Nephron progenitor cell (in vitro differentiated cells): ENCODE results near the gene NR2C1.
A peak's percentile ranks its signal among the peaks of the same experiment; 100 is the strongest.

Experiments
- DNase-seq: peaks from one replicate; pipeline ENCODE4 v3.0.0; 2021
- H3K27ac Mint-ChIP-seq: 2 replicates; pipeline ENCODE4 v1.8.0; 2021; ENCODE audit warnings: mild to moderate bottlenecking, moderate library complexity, mixed read lengths
- H3K27me3 Mint-ChIP-seq: 2 replicates; pipeline ENCODE4 v1.8.0; 2021; ENCODE audit warnings: mild to moderate bottlenecking, low read depth, mixed read lengths; ENCODE audit not compliant: poor library complexity
- H3K36me3 Mint-ChIP-seq: 2 replicates; pipeline ENCODE4 v1.8.0; 2021; ENCODE audit warnings: low read depth, mixed read lengths
- H3K4me1 Mint-ChIP-seq: 2 replicates; pipeline ENCODE4 v1.8.0; 2021; ENCODE audit warnings: mixed read lengths
- H3K4me3 Mint-ChIP-seq: 2 replicates; pipeline ENCODE4 v1.8.0; 2021; ENCODE audit warnings: mild to moderate bottlenecking, moderate library complexity, mixed read lengths
- H3K9me3 Mint-ChIP-seq: 2 replicates; pipeline ENCODE4 v1.8.0; 2021; ENCODE audit warnings: mild to moderate bottlenecking, moderate library complexity, mixed read lengths
- CTCF ChIP-seq: fragments of 200-600 bp; sonication (generic); IDR thresholded peaks from 2 replicates; pipeline ENCODE4 v1.5.0; 2021; ENCODE audit warnings: antibody characterized with exemption

NR2C1 gene

GRCh38 chr12:95059984-95060383 lies 13.4 kb downstream of the NR2C1 start:
- Mint-ChIP-seq H3K27ac (no peak overlapping the region), H3K27me3 (no peaks in the 10 kb centered on the region)
- no peak for TF ChIP-seq CTCF

GRCh38 chr12:95057424-95057823 lies 16.0 kb downstream of the NR2C1 start:
- no peaks in the 10 kb centered on the region for H3K27me3 Mint-ChIP-seq
- H3K36me3 Mint-ChIP-seq = peaks cover 42% of the 10 kb centered on the region

More at GRCh38 chr12:95059984-95060383, 13.4 kb downstream of the NR2C1 start:
- no peak for DNase-seq
- Mint-ChIP-seq H3K36me3 (peaks cover 56% of the 10 kb centered on the region), H3K4me1 (no peaks in the 10 kb centered on the region), H3K4me3 (no peak overlapping the region), H3K9me3 (no peaks in the 10 kb centered on the region)

DNA sequence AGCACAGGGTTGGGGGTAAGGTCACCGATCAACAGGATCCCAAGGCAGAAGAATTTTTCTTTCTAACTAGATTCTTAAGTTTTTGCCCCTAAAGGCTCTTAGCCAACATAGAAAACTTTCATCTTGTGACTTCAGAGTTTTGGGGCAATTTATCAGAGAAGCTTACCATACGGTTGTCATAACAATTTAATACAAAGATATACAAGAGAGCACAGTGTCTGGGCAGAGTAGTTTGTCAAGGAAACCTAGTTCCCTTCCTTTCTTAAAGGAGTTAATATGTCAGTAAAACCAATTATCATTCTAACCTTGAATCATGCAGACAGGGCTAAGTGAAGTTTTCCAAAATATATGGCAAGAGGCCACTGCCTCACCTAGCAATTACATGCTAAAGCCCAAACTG lies 18.4 kb downstream of the NR2C1 start:
- H3K27me3 Mint-ChIP-seq = no peaks in the 10 kb centered on the region
- H3K4me1 Mint-ChIP-seq = no peaks in the 10 kb centered on the region
- H3K27ac Mint-ChIP-seq = no peak overlapping the region
- DNase-seq = no peak
- H3K36me3 Mint-ChIP-seq = peaks cover 38% of the 10 kb centered on the region
- no peaks in the 10 kb centered on the region for H3K9me3 Mint-ChIP-seq
- no peak for TF ChIP-seq CTCF
- H3K4me3 Mint-ChIP-seq = no peak overlapping the region

More at GRCh38 chr12:95057424-95057823, 16.0 kb downstream of the NR2C1 start:
- Mint-ChIP-seq H3K4me3 (no peak overlapping the region), H3K27ac (peak overlapping the region; percentile 12), H3K4me1 (no peaks in the 10 kb centered on the region), H3K9me3 (no peaks in the 10 kb centered on the region)
- no peak for TF ChIP-seq CTCF
- no peak for DNase-seq

- H3K27ac Mint-ChIP-seq = no peak overlapping the region
- TF ChIP-seq CTCF = no peak
- no peaks in the 10 kb centered on the region for H3K27me3 Mint-ChIP-seq
- no peaks in the 10 kb centered on the region for H3K4me1 Mint-ChIP-seq
- H3K9me3 Mint-ChIP-seq = no peaks in the 10 kb centered on the region
- H3K36me3 Mint-ChIP-seq = peaks cover 38% of the 10 kb centered on the region
- H3K4me3 Mint-ChIP-seq = no peak overlapping the region
- no peak for DNase-seq
Observed at GRCh38 chr12:95054206-95054605, 19.2 kb downstream of the NR2C1 start.

DNA sequence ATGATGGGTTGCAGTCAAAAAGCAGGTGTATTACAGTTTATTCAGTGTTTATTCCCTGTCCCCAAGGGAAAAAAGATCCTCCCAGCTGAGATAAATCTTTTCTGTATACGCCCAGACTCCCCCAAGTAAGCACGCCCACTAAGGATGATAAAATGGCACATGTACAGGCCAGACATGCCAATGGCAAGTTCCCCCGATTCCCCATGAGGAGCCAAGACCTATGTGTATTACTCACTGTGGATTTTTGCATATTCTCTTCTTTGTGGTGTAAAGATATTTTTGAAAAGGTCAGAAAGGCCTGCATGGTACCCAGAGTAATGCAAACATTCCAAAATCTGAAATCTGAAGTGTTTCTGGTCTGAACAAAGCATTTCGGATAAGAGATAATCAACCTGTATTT lies 22.2 kb downstream of the NR2C1 start:
- Mint-ChIP-seq H3K36me3 (peaks cover 37% of the 10 kb centered on the region), H3K4me1 (no peaks in the 10 kb centered on the region), H3K27ac (no peak overlapping the region), H3K27me3 (no peaks in the 10 kb centered on the region), H3K4me3 (no peak overlapping the region), H3K9me3 (no peaks in the 10 kb centered on the region)
- no peak for TF ChIP-seq CTCF
- DNase-seq = no peak

- no peak overlapping the region for H3K27ac Mint-ChIP-seq
- H3K9me3 Mint-ChIP-seq = no peaks in the 10 kb centered on the region
- H3K4me1 Mint-ChIP-seq = no peaks in the 10 kb centered on the region
- TF ChIP-seq CTCF = no peak
- no peak for DNase-seq
- no peak overlapping the region for H3K4me3 Mint-ChIP-seq
- no peaks in the 10 kb centered on the region for H3K27me3 Mint-ChIP-seq
- peaks cover 39% of the 10 kb centered on the region for H3K36me3 Mint-ChIP-seq
Observed at GRCh38 chr12:95037906-95038305, 35.5 kb downstream of the NR2C1 start.
